Caki2 (cell line): ENCODE results near the gene ATXN7L1. TPM values are rescaled to one million over a fixed set of nuclear protein-coding genes. Genes with fewer than 3 reads are reported as not detected.

Source experiments
- DNase-seq: peaks from one replicate; pipeline ENCODE4 v3.0.0-alpha.2; 2015; ENCODE audit warnings: low read depth
- in situ Hi-C: cut with HindIII; loops from 2 replicates; pipeline ENCODE4 v1.10.0; 2016; ENCODE audit warnings: low sequenced_read_pairs, low pct_unique_long_range_greater_than_20kb, mixed read lengths
- total RNA-seq: library from RNA; depleted of rRNA; stranded (reverse); fragments of >200 nt; shearing (Covaris generic); gene quantifications from 2 replicates; pipeline ENCODE4 v1.2.3, GENCODE V29; 2014; ENCODE audit warnings: low replicate concordance

ATXN7L1 gene
- total RNA-seq, 1 experiment from 2014 or later = 1.5 TPM

- in situ Hi-C loops = no loop called here
- DNase-seq = no peak
Measured at GRCh38 chr7:105638334-105638733, 238.1 kb downstream of the ATXN7L1 start.

DNA sequence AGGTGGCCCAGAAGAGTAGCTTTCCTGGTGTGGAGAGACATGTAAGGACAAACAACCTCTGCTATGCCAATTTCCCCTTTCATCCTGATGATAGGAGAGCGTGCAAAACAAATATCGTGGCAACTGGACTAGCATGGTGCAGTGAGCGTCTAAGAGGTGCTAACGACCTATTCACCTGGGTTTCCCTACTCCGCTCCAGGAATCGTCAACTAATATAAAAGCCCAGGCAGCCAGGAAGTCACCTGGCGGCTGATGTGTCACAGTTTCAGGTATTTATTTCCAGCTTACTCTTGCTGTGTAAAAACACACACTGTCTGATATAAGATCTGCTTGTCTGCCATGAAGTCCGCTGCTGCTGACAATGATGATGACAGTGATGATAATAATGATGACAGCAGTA lies 238.6 kb downstream of the ATXN7L1 start:
- in situ Hi-C loops = no loop called here
- DNase-seq = no peak

DNA sequence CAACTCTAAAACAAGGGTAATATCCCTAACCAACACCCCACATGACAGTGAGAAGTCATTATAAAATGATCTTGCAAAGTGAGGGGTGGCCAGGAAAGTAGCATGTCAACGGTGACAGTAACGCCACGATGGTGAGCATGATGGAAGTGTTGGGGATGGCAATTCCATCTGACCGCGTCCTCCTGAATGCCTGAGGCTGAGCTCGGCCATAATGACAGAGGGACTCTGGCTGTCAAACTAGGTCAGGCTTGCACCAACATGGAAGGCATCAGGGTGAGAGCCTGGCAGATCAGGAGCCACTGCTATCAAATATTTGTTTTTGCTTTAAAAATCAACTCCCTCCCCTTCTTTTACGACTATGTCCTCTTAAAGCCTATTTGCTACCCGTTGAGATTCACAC lies 239.4 kb downstream of the ATXN7L1 start:
- in situ Hi-C loops = no loop called here
- DNase-seq = no peak

DNA sequence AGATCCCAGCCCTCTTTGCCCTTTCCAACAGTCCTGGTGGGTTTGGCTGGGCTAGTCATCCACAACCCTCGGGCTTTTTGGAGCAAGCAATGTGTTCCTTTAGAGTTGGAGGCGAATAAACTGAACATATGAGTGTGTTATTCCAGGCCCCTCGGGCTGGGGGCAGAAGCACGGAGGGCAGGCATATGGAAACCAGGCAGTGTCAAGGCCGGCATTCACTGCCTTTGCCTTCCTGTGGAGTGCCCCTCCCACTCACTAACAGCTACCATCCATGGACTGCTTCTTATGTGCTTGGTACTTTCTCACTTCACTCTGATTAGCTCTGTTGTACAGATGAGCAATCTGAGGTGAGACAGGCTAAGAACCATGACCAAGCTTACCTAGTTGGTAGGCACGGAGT lies 241.2 kb downstream of the ATXN7L1 start:
- in situ Hi-C loops = no loop called here
- DNase-seq = no peak

DNA sequence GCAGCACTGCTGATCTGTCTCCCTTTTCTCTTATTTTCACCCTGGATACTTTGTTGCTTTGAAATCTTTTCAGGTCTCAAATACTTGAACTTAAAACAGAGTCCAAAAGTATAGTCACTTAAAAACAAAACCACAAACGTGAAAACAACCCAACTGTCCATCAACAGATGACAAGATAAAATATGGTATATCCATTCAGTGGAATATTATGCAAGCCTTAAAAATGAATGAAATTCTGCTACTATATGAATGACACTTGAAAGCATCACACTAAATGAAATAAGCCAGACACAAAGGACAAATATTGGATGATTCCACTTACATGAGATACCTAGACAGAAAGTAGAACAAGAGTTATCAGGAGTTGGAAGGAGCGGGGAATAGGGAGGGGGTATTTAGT lies 250.4 kb downstream of the ATXN7L1 start:
- in situ Hi-C loops = no loop called here
- no peak for DNase-seq

GRCh38 chr7:105623906-105624305 lies 252.5 kb downstream of the ATXN7L1 start:
- in situ Hi-C loops = no loop called here
- DNase-seq = no peak

DNA sequence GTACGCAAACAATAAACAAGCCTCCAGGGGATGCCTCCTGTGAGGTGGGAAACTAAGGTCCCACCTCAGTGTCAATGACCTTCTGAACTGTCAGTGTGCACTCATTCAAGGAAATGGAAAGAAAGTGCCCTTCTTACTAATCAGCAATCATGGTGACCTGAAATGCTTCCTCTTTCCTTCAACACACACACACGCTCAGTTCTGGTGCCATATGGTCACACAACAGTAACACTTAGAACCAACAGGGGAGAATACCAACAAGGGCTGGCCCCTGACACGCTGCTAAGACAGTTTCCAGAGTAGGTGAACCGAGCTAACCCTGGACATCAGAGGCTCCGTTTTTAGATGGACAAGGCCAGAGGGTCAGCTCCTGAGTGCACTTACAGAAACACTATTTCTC lies 253.0 kb downstream of the ATXN7L1 start:
- no peak for DNase-seq
- in situ Hi-C loops = no loop called here

GRCh38 chr7:105622106-105622731 lies 254.2 kb downstream of the ATXN7L1 start:
- DNase-seq = no peak
- in situ Hi-C loops = no loop called here

DNA sequence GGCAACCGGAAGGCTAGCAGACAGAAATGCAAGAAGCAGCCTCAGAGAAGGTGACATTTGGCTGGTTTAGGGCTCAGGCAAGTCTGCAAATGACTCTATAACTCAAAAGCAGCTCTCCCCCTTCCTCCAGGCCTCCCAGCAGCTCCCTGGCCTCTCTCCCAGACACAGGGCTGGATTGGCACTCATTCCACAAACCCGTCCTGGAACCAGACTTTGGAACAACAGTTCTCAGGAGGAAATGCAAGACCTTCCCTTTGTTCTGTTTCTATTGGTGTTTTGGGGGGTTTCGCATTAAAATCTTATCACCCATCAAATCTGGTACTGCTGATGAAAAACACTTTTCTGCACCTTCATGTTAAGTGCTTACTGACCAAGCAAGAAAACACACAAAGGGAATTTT lies 254.8 kb downstream of the ATXN7L1 start:
- in situ Hi-C loops = no loop called here
- DNase-seq = no peak

GRCh38 chr7:105621176-105621575 lies 255.2 kb downstream of the ATXN7L1 start:
- in situ Hi-C loops = no loop called here

GRCh38 chr7:105619590-105619989 lies 256.8 kb downstream of the ATXN7L1 start:
- in situ Hi-C loops = no loop called here

More at GRCh38 chr7:105621176-105621575, 255.2 kb downstream of the ATXN7L1 start:
- no peak for DNase-seq

GRCh38 chr7:105618016-105618296 lies 258.4 kb downstream of the ATXN7L1 start:
- DNase-seq = no peak
- in situ Hi-C loops = no loop called here

More at GRCh38 chr7:105619590-105619989, 256.8 kb downstream of the ATXN7L1 start:
- no peak for DNase-seq

DNA sequence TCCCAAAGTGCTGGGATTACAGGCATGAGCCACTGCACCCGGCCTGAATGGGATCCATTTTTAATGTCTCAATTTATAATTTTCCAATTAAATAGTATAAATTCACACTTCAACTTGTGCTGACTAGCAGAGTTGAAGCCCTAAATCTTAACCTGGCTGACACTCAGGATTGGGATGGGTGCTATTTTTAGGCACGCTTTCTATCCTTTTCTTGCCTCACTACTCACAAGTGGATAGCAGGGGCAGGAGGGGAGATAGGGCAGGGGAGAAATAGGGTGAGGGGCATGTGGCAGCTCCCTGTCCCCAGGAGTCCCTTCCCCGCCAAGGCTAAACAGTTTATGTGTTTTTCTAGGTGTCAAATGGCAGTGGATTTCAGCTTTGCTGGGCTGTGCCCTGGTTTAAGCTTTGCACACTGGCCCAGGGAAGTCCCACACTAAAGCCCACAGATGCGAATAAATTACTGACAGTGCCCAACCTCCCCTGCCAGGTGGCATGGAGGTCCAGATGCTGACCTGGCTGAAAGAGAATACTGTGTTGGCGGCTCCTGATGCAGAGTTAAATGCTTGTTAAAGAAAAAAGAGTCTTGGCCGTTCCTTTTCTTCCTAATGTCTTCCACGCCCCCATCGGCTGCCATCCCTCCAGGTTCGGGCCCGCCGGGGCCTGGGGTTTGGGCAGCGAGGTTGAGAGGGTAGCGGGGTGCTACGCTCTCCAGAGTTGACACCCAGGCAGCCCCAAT lies 259.0 kb downstream of the ATXN7L1 start:
- DNase-seq = no peak
- in situ Hi-C loops = no loop called here

DNA sequence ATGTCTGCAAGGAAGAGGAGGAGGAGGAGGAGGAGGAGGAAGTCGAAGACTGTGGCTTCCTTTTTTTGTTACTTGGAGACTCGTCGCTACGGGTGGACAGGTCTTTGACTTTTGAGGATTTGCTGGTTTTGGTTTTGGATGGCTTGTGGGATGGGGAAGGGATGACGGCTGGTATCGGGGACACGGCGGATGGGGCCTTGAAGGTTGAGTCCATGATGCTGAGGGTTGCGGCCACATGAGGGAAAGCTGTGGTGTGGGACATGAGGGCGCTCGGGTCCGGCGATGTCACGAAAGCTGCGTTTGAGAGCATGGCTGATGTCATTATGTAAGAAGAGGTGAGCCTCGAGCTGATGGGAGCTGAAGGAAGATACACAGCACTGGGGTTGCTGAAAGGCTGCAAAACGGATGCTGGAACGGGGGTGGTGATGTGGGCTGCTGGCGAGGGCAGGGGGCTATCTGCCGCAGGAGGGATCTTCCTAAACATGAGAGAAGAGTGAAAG lies 262.0 kb downstream of the ATXN7L1 start:
- DNase-seq = no peak
- in situ Hi-C loops = no loop called here

GRCh38 chr7:105613611-105614330 lies 262.6 kb downstream of the ATXN7L1 start:
- in situ Hi-C loops = no loop called here
- no peak for DNase-seq

DNA sequence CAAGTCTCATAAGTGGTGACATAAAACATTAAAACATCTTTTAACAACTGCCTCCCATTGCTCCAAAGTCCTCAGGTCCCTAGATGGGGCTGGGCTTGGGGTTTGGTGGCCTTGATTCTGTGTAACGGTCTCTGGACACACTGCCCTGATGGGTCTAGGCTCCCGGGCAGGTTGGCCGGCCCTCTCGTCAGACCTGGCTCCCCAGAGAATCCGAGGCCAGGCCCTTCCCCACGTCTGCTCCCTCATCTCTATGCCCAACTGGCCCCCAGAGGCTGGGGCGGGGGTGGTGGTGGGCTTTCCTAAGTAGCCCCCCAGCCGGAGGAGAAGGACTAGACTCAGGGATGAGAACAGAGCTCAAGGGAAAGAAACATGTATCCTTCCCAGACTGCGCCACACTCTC lies 263.6 kb downstream of the ATXN7L1 start:
- in situ Hi-C loops = no loop called here
- DNase-seq = no peak

- in situ Hi-C loops = no loop called here
- DNase-seq = no peak
Measured at GRCh38 chr7:105611856-105612775, 264.3 kb downstream of the ATXN7L1 start.

DNA sequence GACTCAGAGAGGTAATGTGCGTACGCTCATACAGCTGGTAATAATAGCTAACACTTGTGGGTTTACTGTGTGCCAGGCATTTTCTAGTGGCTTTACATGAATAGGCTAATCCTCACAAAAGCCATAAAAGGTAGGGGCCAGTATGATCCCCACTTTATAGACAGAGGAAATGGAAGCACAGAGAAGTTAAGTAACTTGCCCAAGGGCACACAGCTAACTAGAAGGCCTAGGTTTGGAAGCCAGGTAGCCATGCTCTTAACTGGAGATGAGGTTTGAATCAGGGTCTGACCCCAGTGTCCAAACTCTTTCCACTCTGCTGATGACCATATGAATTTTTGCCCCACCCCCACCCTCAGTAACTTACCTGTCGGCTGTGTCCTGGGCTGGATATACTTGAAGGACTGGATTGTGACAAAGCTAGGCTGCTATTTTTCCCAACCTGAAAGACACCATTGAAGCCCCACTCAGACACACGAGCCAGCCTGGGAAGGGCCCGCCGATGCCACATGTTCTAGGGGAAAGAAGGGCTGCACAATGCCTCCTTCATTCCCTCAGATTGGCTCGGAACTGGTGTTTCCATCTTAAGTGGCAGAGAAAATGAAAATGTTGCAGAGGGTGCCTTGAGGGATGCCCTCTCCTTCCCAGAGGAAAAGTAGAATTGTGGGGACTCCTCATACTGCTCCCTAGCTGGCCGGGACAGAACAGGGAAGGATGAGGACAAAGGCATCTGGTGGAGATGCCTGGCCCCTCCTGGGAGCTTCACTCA lies 266.1 kb downstream of the ATXN7L1 start:
- in situ Hi-C loops = no loop called here

More for the DNA sequence above, 266.1 kb downstream of the ATXN7L1 start:
- no peak for DNase-seq
